Endothelial cell of umbilical vein (primary cell): ENCODE measurements around the gene NLRP5. TPM values are rescaled to one million over a fixed set of nuclear protein-coding genes. Genes with fewer than 3 reads are reported as not detected.
"Not testable (repeated sequence)": the region's sequence is repeated elsewhere in the genome, so short reads cannot be mapped to it uniquely, and the experiment has no call there.

Experiments
- BruUV-seq: library from RNA; stranded (reverse); fragments of 400-500 nt; replicated peaks from 2 replicates; lab custom pipeline; 2021; lab: Mats Ljungman, UMichigan
- CTCF ChIA-PET: fragments of 300-600, 350-600 bp; sonication (Branson Sonifier 250); formaldehyde crosslinking; loops from one replicate; lab custom pipeline; 2021; ENCODE audit warnings: antibody characterized with exemption, inconsistent platforms; lab: Charles Lee
- POLR2A ChIA-PET: fragments of 300-600, 350-600 bp; sonication (Branson Sonifier 250); formaldehyde crosslinking; loops from one replicate; lab custom pipeline; 2021; ENCODE audit warnings: antibody characterized with exemption, inconsistent platforms; lab: Charles Lee
- DNase-seq: peaks from one replicate; pipeline ENCODE4 v3.0.0-alpha.2; 2011; ENCODE audit warnings: low read depth, low spot score
- FAIRE-seq: peaks from 2 replicates; lab custom pipeline; 2011; peaks lifted over from hg19 to GRCh38; lab: Jason Lieb, UNC
- H2AFZ ChIP-seq: 2 replicates; pipeline ENCODE4 v1.6.0; 2012; ENCODE audit warnings: low read depth, low read length, control low read depth, inconsistent platforms
- H3K27ac ChIP-seq: 2 replicates; pipeline ENCODE4 v1.5.1; 2011; ENCODE audit warnings: low read depth, mild to moderate bottlenecking, control low read depth, low read length, moderate library complexity; ENCODE audit not compliant: insufficient read depth
- H3K27me3 ChIP-seq, 2 experiments: 2 replicates each; pipeline versions ENCODE4 v1.6.0 to v1.6.1; 2011; ENCODE audit warnings: low read length in 2 of 2, mixed read lengths in 1 of 2; ENCODE audit not compliant: control insufficient read depth in 2 of 2, insufficient read depth in 2 of 2
- H3K36me3 ChIP-seq, 2 experiments: 2 replicates in 1 of 2; 3 replicates in 1 of 2; pipeline ENCODE4 v1.5.1; 2011; ENCODE audit warnings: low read length in 2 of 2, mild to moderate bottlenecking in 1 of 2, moderate library complexity in 1 of 2; ENCODE audit not compliant: control insufficient read depth in 2 of 2, insufficient read depth in 2 of 2; ENCODE audit errors: extremely low read depth in 1 of 2
- H3K4me1 ChIP-seq: 3 replicates; pipeline ENCODE4 v1.5.1; 2011; ENCODE audit warnings: mild to moderate bottlenecking, low read length; ENCODE audit not compliant: control insufficient read depth, insufficient read depth; ENCODE audit errors: extremely low read depth
- H3K4me2 ChIP-seq: 2 replicates; pipeline ENCODE4 v1.6.1; 2011; ENCODE audit warnings: low read length, control low read depth, mixed read lengths; ENCODE audit not compliant: insufficient read depth
- H3K4me3 ChIP-seq, 3 experiments: fragments of 200-600 bp in 1 of 3; sonication (generic), shearing (Covaris generic) in 1 of 3; replicated peaks in 1 of 3; 2 replicates each; pipeline ENCODE4 v1.5.1; 2011 to 2016; ENCODE audit warnings: control low read depth in 3 of 3, low read length in 3 of 3, mild to moderate bottlenecking in 2 of 3, inconsistent platforms in 1 of 3, low read depth in 1 of 3, moderate library complexity in 1 of 3; ENCODE audit not compliant: insufficient read depth in 1 of 3
- H3K79me2 ChIP-seq: 2 replicates; pipeline ENCODE4 v1.6.0; 2012; ENCODE audit warnings: low read length, inconsistent platforms; ENCODE audit not compliant: control insufficient read depth, insufficient read depth
- H3K9ac ChIP-seq: replicated peaks from 2 replicates; pipeline ENCODE3; 2011; ENCODE audit warnings: low read length, control low read depth; ENCODE audit not compliant: insufficient read depth; ENCODE audit errors: extremely low read depth
- H3K9me1 ChIP-seq: replicated peaks from 3 replicates; pipeline ENCODE4 v1.6.0; 2011; ENCODE audit warnings: mild to moderate bottlenecking, low read length; ENCODE audit not compliant: control insufficient read depth, insufficient read depth; ENCODE audit errors: extremely low read depth
- H3K9me3 ChIP-seq: replicated peaks from 2 replicates; pipeline ENCODE4 v1.5.1; 2012; ENCODE audit warnings: low read length, inconsistent platforms; ENCODE audit not compliant: control insufficient read depth, insufficient read depth
- H4K20me1 ChIP-seq: replicated peaks from 2 replicates; pipeline ENCODE3; 2011; ENCODE audit warnings: mild to moderate bottlenecking, low read length; ENCODE audit not compliant: control insufficient read depth, insufficient read depth; ENCODE audit errors: extremely low read depth
- CTCF ChIP-seq, 2 donors: IDR thresholded peaks; 1 replicate in 1 of 2; 2 replicates in 1 of 2; pipeline ENCODE4 v1.5.1; 2011; ENCODE audit warnings: low read length in 2 of 2, mild to moderate bottlenecking in 2 of 2, moderate library complexity in 2 of 2, control low read depth in 1 of 2, inconsistent platforms in 1 of 2, low read depth in 1 of 2; ENCODE audit not compliant: insufficient read depth in 1 of 2; ENCODE audit errors: extremely low read depth in 1 of 2
- EZH2 ChIP-seq: IDR thresholded peaks from 2 replicates; pipeline ENCODE4 v1.6.1; 2012; ENCODE audit warnings: borderline replicate concordance, low read depth, mild to moderate bottlenecking, moderate library complexity, low read length, inconsistent platforms; ENCODE audit not compliant: severe bottlenecking
- FOS ChIP-seq: IDR thresholded peaks from 2 replicates; pipeline ENCODE4 v1.6.1; 2011; ENCODE audit warnings: mild to moderate bottlenecking, low read length, moderate library complexity, borderline replicate concordance; ENCODE audit not compliant: insufficient read depth
- GATA2 ChIP-seq: IDR thresholded peaks from 2 replicates; pipeline ENCODE4 v1.7.0; 2011; ENCODE audit warnings: low read depth, mild to moderate bottlenecking, moderate library complexity, mixed read lengths, low read length; ENCODE audit not compliant: insufficient read length, insufficient read depth
- JUN ChIP-seq: IDR thresholded peaks from 2 replicates; pipeline ENCODE4 v1.6.1; 2011; ENCODE audit warnings: borderline replicate concordance, low read depth; ENCODE audit not compliant: insufficient read length, insufficient read depth
- MAX ChIP-seq: IDR thresholded peaks from 2 replicates; pipeline ENCODE4 v1.6.1; 2011; ENCODE audit not compliant: insufficient read depth, insufficient read length
- MYC ChIP-seq: IDR thresholded peaks from one replicate; pipeline ENCODE4 v1.6.1; 2011; ENCODE audit warnings: mild to moderate bottlenecking, low read depth, low read length
- POLR2A ChIP-seq: IDR thresholded peaks from 2 replicates; pipeline ENCODE4 v1.6.1; 2012; ENCODE audit warnings: low read depth, mild to moderate bottlenecking, control low read depth, low read length
- POLR2AphosphoS5 ChIP-seq: IDR thresholded peaks from 2 replicates; pipeline ENCODE4 v1.6.1; 2012; ENCODE audit warnings: low read depth, mild to moderate bottlenecking, control low read depth, low read length, moderate library complexity; ENCODE audit not compliant: insufficient read depth
- dilution Hi-C: fragments of 300-500 bp; cut with MboI; formaldehyde crosslinking; loops from one replicate; pipeline ENCODE4 v1.15.0; 2019; ENCODE audit warnings: low sequenced_read_pairs; ENCODE audit not compliant: extremely low pct_ligation_motif_present
- intact Hi-C: fragments of 100-400 bp; cut with micrococcal nuclease; formaldehyde crosslinking; loops from one replicate; pipeline ENCODE4 v1.10.0; 2022
- polyA plus RNA-seq, 4 experiments: library from polyadenylated mRNA; depleted of rRNA in 3 of 4; stranded (reverse) in 3 of 4; unstranded in 1 of 4; fragments of >200 nt; gene quantifications; 2 replicates each; pipeline versions ENCODE4 v1.2.1 to v1.2.3, GENCODE V29; 2011 to 2012; ENCODE audit warnings: missing spikeins in 1 of 4
- total RNA-seq: library from RNA; stranded (reverse); gene quantifications from 2 replicates; pipeline ENCODE4 v1.2.3, GENCODE V29; 2021

Gene NLRP5
- total and polyA plus RNA-seq, 2 donors (not counting 3 experiments of a cell fraction or from before 2014, with no cell fraction given) = not detected

GRCh38 chr19:56097776-56098175, 111.2 kb downstream of the NLRP5 start:
- no peak overlapping the region for H2AFZ ChIP-seq
- dilution Hi-C loops = no loop called here
- H3K79me2 ChIP-seq = peaks cover 16% of the 10 kb centered on the region
- no peaks in the 10 kb centered on the region for H3K4me1 ChIP-seq
- no peak overlapping the region for H3K27ac ChIP-seq
- H3K4me2 ChIP-seq = no peak overlapping the region
- FAIRE-seq (no peak), DNase-seq (no peak)
- no peak overlapping the region for H3K9ac ChIP-seq
- H3K4me3 ChIP-seq = no peak overlapping the region
- TF ChIP-seq GATA2 (no peak), POLR2A (no peak), CTCF (IDR thresholded peaks at IDR 0.05; ENCODE audit: extremely low read depth in 1 of 2, insufficient read depth in 1 of 2, low read depth in 1 of 2, low read length in 2 of 2) (no peak), MAX (no peak), MYC (no peak), POLR2AphosphoS5 (no peak), EZH2 (no peak), FOS (no peak), JUN (no peak)
- no peaks in the 10 kb centered on the region for H4K20me1 ChIP-seq
- intact Hi-C loops = no loop called here
- H3K9me3 ChIP-seq = no peaks in the 10 kb centered on the region
- H3K9me1 ChIP-seq = no peaks in the 10 kb centered on the region
- BruUV-seq = no TSS peak
- ChIA-PET POLR2A (no interaction called here), CTCF (no interaction called here)
- peaks cover 0 to 10% of the 10 kb centered on the region in 2 experiments for H3K36me3 ChIP-seq
- no peaks in the 10 kb centered on the region for H3K27me3 ChIP-seq

- not testable (repeated sequence) for H3K36me3 ChIP-seq
Measured at GRCh38 chr19:56098237-56098636, 111.7 kb downstream of the NLRP5 start.

More at GRCh38 chr19:56098237-56098636, 111.7 kb downstream of the NLRP5 start:
- CTCF ChIA-PET, H3K9me1 ChIP-seq, H3K27me3 ChIP-seq, POLR2A ChIA-PET, H3K27ac ChIP-seq, H3K4me3 ChIP-seq, H4K20me1 ChIP-seq, H3K4me1 ChIP-seq, FAIRE-seq, dilution Hi-C loops, DNase-seq, H2AFZ ChIP-seq, BruUV-seq, intact Hi-C loops, H3K9me3 ChIP-seq, H3K4me2 ChIP-seq, H3K9ac ChIP-seq: not testable (repeated sequence)
- peaks cover 15% of the 10 kb centered on the region for H3K79me2 ChIP-seq
